GM18508 (cell line): ENCODE measurements around the gene ZIC2.
"Not testable (repeated sequence)": the region's sequence is repeated elsewhere in the genome, so short reads cannot be mapped to it uniquely, and the experiment has no call there.

ENCODE experiments used
- ATAC-seq: cut with Tn5 transposase; IDR thresholded peaks from one replicate; pipeline ENCODE4 v1.9.1; 2021; ENCODE audit warnings: moderate number of reproducible peaks; ENCODE audit not compliant: insufficient read depth, unreplicated experiment

The ZIC2 gene

DNA sequence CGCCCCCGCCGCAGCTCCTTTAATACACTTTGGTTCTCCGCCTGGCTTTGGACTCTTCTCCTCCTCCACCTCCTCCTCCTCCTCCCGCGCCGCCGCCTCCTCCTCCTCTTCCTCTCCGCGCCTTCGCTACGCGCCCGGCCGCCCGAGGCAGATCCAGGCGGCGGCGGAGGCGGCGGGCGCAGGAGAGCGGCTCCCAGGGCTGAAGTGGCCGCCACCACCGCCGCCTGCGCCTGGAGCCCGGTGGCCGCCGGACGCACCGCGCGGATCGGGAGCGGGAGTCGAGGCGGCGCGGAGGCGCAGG, at the start of gene ZIC2:
Gene ZIC2, plus strand, starts transcription at position 50 of the 301 bp plus-strand sequence. CDS start 281 bp downstream, outside the sequence.
- ATAC-seq: no peak

DNA sequence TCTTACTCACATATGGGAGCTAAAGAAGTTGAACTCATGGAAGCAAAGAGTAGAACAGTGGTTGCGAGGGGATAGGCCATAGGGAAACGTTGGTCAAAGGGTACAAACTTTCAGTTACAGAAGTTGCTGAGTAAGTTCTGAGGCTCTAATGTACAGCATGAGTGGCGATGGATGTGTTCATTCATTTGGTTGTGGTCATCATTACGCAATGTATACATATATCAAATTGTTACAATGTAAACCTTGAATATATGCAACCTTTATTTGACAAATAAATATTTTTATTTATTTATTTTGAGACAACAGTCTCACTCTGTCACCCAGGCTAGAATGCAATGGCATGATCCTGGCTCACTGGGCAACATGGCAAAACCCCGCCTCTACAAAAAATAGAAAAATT, 48.7 kb upstream of the ZIC2 start:
- no peak for ATAC-seq

- no peak for ATAC-seq
These were observed 45.8 kb upstream of the ZIC2 start for GRCh38 chr13:99935772-99936171.

- ATAC-seq: no peak
These were observed 42.9 kb upstream of the ZIC2 start for GRCh38 chr13:99938635-99939034.

- ATAC-seq: no peak
These were observed 40.5 kb upstream of the ZIC2 start for GRCh38 chr13:99941086-99941485.

DNA sequence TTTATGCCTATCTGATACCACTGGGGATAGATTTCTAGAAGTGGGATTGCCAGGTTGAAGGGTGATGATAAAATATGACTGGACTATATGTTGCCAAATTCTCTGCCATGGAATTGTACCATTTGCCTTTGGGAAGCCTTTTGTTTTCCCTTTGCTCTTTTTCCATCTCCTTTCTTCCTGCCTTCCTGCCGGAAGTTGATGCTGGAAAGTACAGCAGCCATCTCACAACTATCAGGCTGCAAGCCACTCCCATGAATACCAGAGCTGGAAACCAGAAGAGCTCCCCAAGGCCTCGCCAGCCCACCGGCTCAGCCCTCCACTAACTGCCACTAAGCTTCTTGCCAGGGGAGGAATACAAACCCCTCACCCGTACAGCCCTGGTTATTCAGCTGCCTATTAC, 39.7 kb upstream of the ZIC2 start:
- ATAC-seq: no peak

DNA sequence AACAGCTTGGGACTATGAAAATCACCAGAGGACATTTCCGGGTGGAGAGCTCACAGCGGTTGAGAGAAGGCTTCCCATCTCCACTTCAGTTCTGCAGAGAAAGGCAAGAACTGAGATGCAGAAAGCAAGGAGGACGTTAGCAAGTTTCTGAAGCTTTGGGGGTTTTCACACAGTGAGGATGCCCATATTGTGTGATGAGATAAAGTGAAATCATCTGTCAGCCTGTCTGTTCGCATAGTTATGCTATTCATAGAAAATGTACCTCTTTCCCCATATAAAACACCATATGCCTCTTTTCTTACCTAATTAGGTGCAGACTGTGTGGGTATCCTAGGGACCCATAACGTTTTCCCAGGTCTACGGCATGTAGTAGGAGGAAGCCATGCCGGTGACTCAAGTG, 37.5 kb upstream of the ZIC2 start:
- ATAC-seq: no peak

DNA sequence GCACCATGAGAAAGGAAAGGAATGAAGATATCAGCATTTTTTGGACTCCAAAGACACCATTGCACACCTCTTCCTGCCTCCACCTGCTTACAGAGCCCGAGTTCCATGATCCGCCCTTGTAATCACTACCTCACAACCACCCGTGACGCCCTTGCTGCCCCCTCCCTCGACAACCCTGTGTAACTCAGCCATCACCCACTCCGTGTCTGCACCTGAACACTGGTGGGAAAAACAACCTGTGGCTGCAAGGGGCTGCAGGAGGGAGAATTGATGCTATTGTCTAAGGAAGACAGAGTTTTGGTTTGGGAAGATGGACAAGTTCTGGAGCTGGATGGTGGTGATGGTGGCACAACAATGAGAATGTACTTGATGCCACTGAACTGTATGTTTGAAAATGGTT, 37.0 kb upstream of the ZIC2 start:
- no peak for ATAC-seq

DNA sequence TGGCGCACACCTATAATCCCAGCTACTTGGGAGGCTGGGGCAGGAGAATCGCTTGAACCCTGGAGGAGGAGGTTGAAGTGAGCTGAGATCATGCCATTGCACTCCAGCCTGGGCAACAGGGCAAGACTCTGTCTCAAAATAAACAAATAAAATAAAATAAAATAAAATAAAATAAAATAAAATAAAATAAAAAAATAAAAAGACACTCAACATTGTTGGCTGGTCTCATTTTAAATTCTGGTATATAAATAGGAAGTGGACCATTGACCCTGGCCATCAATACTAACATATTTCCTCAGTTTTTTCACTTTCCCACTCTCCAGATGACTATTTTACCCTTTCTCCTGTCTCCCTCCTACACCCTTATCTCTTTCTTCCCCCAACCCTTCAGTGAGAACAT, 36.1 kb upstream of the ZIC2 start:
- ATAC-seq: not testable (repeated sequence)

DNA sequence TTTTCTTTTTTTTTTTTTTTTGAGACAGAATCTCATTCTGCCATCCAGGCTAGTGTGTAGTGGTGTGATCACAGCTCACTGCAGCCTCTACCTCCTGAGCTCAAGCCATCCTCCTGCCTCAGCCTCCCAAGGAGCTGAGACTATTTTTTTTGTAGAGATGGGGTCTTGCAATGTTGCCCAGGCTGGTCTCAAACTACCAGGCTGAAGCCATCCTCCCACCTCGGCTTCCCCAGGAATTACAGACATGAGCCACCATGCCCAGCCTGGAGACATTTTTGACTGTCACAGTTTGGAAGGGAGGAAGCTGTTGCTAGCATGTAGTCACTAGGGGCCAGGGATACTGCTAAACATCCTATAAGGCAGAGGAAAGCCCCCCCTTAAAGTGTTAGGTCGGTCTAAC, 33.9 kb upstream of the ZIC2 start:
- ATAC-seq: no peak

DNA sequence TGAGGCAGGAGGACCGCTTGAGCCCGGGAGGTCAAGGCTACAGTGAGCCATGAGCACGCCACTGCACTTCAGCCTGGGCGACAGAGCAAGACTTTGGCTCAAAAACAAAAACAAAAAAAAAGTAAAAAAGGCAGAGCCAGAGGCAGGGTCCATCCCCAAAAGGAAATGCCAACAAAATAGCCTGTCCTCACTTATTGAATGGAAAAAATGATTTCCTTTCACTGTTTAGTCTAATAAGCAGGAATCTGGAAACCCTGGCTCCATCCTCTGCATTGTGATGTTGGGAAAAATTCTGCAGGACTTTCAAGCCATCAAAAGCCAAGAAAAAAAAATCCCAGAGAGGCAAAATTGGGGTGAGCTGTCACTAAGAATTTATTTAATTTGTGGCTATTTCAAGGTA, 33.2 kb upstream of the ZIC2 start:
- ATAC-seq: no peak

DNA sequence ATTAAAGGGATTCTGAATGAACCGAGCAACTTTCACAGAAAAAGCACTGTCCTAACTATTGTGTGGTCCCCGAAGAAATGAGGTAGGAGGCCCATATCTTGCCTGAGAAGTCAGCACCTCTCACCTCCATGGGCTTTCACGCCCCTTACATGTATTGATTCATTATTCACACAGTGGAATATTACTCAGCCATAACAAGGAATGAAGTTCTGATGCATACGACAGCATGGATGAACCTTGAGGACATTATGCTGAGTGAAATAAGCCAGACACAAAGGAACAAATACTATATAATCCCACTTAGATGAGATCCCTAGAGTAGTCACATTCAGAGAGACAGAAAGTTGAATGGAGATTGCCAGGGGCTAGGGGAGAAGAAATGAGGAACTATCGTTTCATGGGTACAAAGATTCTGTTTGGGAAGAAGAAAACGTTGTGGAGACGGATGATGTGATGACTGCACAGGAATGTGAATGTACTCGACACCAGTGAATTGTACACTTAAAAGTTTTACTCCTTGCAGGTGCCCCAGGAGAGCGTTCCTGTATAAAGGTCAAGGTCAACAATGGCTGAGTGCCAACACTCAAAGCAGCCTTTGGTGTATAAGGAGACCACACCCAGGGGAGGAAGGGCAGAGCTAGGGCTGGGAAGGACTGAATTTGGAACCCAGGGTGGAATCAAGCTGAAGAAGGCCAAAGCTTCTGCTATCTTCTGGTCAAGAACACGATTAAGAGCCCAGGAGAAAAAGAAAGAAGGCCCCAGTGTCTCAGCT, 32.5 kb upstream of the ZIC2 start:
- no peak for ATAC-seq

- ATAC-seq: no peak
These were observed 31.7 kb upstream of the ZIC2 start for GRCh38 chr13:99949679-99950413.

DNA sequence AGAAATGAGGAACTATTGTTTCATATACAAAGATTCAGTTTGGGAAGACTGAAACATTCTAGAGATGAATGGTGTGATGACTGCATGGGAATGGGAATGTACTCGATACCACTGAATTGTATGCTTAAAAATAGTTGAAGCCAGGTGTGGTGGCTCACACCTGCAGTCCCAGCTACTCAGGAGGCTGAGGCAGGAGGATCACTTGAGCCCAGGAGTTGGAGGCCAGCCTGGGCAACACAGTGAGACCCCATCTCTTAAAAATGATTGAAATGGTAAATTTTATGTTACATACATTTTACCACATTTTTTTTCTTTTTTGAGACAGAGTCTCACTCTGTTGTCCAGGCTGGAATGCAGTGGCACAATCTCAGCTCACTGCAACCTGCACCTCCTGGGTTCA, 29.9 kb upstream of the ZIC2 start:
- not testable (repeated sequence) for ATAC-seq

GRCh38 chr13:99953138-99953755, 28.3 kb upstream of the ZIC2 start:
- ATAC-seq: no peak

DNA sequence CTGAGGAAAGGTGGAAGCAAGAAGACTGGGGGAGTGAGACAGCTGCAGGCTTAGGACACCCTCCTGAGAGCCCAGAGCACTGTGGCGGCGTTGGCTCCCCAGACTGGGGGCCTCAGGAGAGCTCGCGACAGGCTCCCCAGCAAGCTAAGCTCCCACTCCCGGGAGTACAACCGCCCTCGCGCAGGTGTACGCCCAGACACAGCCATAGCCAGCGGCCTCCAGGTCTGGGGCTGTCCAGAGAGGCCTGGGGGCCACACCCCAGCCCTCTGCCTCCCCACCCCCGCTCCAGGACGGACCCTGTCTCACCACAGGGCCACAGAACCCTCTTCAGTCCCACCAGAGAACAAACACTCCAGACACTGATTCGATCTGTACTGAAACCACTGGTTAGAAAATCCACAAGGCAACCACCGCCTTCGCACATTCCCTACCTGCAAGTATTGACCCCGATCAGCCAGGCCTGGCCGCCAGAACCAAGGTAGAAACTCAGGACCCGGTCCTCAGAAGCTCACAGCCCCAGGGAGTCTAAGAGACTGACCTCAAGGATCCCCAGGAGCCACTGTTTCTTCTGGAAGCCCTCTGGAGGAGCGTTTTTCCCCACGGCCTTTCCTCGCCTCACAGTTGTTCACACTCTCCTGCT, 26.4 kb upstream of the ZIC2 start:
- ATAC-seq: no peak

DNA sequence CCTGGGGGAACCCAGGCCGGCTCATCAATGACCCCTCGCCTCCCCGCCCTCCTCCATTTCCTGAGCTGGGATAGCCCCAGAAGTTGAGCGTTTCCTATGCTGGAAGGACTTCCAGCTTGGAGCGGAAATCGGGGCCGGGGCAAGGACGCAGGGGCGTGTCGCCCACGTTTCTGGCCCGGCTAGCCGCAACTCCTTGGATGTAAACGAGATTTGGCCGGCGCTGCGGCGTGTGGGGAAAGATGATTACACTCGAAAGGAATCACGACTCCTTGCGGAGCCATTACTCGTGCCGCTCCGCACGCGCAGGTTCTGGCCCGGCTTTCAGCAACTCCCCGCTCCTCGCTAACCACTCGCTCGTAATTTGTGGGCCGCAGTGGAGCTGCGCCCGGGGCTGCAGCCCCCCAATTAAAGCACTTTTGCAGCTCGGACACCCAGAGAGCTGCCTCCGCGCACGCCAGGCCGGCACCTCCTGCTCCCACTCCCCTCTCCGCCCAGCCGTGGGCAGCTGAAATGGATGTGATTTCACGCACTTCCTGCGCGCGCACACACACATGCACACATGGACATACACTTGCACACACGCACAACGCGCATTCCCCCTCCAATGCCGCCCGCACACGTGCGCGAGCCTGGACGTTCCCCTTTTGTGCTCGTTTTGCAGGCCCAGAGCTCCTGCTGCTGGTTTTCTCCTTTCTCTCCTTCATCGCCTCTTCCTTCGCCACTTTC, 25.7 kb upstream of the ZIC2 start:
- ATAC-seq: no peak

DNA sequence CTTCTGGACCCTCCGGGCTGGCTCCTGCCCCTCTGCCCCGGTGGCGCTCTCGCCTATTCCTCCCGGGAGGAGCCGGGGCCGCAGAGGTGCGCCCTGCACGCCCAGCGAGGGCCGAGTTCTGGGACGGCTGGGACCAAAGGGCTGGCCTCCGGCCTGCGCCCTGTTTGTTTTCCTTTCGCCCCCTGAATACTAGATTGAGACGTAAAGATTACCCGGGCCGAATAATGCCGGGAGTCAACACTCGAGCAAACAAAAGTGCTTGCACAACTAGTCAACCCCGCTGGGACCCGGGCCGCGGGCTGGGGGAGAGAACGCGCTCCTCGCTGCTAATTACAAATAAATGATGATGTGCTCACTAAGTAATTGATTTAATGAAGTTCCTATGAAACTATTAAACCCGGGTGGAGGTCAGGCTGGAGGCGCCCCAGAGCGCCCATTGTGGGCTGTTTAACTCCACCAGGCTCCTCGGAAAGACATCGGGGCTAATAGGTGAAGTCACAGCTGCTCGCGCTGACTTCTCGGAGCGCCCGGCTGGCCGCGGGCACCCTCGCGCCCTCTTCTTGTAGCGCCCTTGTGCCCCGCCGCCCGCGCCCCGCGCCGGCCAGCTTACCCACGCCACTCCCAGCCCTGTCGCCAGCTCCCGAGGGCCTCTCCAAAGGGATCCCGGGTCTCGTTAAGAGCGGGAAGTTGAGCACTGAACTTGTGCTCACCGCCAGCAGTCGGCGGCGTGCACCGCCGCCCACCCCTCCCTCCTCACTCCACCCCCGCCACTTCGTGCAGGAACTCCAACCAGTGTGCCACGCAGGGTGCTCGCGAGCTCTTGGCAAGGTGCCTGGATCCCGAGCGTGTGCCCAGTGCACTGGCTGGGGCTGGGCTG, 24.9 kb upstream of the ZIC2 start:
- no peak for ATAC-seq

DNA sequence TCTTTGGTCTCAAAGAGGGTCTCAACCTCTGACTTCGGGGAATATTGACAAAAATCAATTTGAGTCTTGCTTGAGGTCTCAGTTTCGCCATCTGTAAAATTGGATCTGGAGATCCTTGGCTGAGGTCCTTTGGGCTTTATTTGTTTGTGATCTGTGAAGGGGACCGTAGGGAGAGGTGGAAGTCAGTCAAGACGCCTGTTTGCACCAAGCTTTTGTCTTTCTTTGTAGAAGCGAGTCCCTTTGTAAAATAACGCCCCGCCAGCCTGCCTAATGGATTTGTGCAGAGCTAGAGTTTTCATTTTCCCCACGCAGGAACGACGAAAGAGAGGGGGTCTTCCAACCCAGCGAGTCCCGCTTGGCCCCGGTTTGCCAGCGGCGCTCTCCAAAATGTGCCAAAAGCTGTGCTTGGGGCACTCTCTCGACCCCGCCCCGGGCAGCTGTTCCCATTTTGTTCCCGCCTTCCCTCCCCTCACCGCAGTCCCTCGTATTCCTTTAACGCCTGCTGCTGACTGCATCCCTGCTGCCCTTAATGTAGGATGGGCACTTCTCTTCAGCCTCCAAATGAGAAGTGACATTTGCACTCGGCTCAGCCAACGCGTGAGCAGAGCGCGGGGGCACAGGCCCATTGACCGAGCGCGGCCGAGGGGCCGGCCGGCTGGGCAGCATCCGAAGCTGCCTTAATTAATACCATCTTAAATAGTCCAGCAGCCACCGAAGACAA, 23.0 kb upstream of the ZIC2 start:
- no peak for ATAC-seq
